A673 (cell line): ENCODE data around the gene PRRG1. TPM values are rescaled to one million over a fixed set of nuclear protein-coding genes. Genes with fewer than 3 reads are reported as not detected.

Experiments
- BruUV-seq: library from RNA; stranded (reverse); fragments of 400-500 nt; replicated peaks from 2 replicates; lab custom pipeline; 2021; lab: Mats Ljungman, UMichigan
- CTCF ChIA-PET: fragments of 300-600 bp; sonication (Branson Sonifier 250); formaldehyde crosslinking; loops from one replicate; lab custom pipeline; 2022; ENCODE audit warnings: antibody characterized with exemption; lab: Charles Lee
- POLR2A ChIA-PET: fragments of 300-600 bp; sonication (Branson Sonifier 250); formaldehyde crosslinking; loops from one replicate; lab custom pipeline; 2022; ENCODE audit warnings: antibody characterized with exemption; ENCODE audit not compliant: low non-redundant PET; lab: Charles Lee
- DNase-seq: peaks from one replicate; pipeline ENCODE4 v3.0.0-alpha.2; 2015; ENCODE audit warnings: low spot score
- H3K27ac ChIP-seq: fragments of 200-600 bp; sonication (generic); 2 replicates; pipeline ENCODE4 v1.5.1; 2016; ENCODE audit warnings: mixed run types, low read depth, mild to moderate bottlenecking, mixed read lengths, antibody characterized with exemption, low read length; ENCODE audit not compliant: poor library complexity, severe bottlenecking
- H3K27me3 ChIP-seq: fragments of 200-600 bp; sonication (generic); replicated peaks from 2 replicates; pipeline ENCODE4 v1.6.1; 2017; ENCODE audit warnings: mixed run types, low read depth, mild to moderate bottlenecking, mixed read lengths, antibody characterized with exemption, low read length; ENCODE audit not compliant: insufficient read depth, poor library complexity
- H3K36me3 ChIP-seq: fragments of 200-600 bp; sonication (generic); 2 replicates; pipeline ENCODE4 v1.6.1; 2016; ENCODE audit warnings: mixed run types, mild to moderate bottlenecking, mixed read lengths, antibody characterized with exemption, low read length; ENCODE audit not compliant: insufficient read depth, poor library complexity, severe bottlenecking
- H3K4me1 ChIP-seq: fragments of 200-600 bp; sonication (generic); 2 replicates; pipeline ENCODE4 v1.6.1; 2017; ENCODE audit warnings: mixed run types, mild to moderate bottlenecking, mixed read lengths, antibody characterized with exemption, low read length; ENCODE audit not compliant: insufficient read depth, poor library complexity, severe bottlenecking
- H3K4me3 ChIP-seq: fragments of 200-600 bp; sonication (generic); 2 replicates; pipeline ENCODE4 v1.5.1; 2016; ENCODE audit warnings: low read depth, mixed run types, mild to moderate bottlenecking, mixed read lengths, low read length; ENCODE audit not compliant: poor library complexity, severe bottlenecking
- H3K9me3 ChIP-seq: fragments of 200-600 bp; sonication (generic); 2 replicates; pipeline ENCODE4 v1.6.1; 2016; ENCODE audit warnings: mixed run types, low read depth, mild to moderate bottlenecking, mixed read lengths, antibody characterized with exemption, low read length; ENCODE audit not compliant: poor library complexity, severe bottlenecking
- CTCF ChIP-seq: fragments of 300-800, 200-600 bp; sonication (generic); conservative IDR thresholded peaks from 2 replicates; pipeline ENCODE4 v1.5.1; 2017; ENCODE audit warnings: low read depth, mild to moderate bottlenecking, antibody characterized with exemption, low read length, moderate library complexity, mixed read lengths
- EZH2 ChIP-seq: fragments of 200-600 bp; sonication (generic); IDR thresholded peaks from 2 replicates; pipeline ENCODE4 v1.6.1; 2017; ENCODE audit warnings: borderline replicate concordance, low read depth, mild to moderate bottlenecking, mixed read lengths, antibody characterized with exemption, low read length; ENCODE audit not compliant: poor library complexity, severe bottlenecking
- intact Hi-C: fragments of 100-400 bp; cut with micrococcal nuclease; formaldehyde crosslinking; loops from one replicate; pipeline ENCODE4 v1.10.0; 2022; ENCODE audit not compliant: unreplicated experiment
- total RNA-seq: library from RNA; stranded (reverse); gene quantifications from 2 replicates; pipeline ENCODE4 v1.2.3, GENCODE V29; 2021

The PRRG1 gene
- total RNA-seq, 1 experiment from 2014 or later, result 10.4 TPM

- no peak for TF ChIP-seq EZH2
- no peak for TF ChIP-seq CTCF
- ChIA-PET POLR2A (no interaction called here), CTCF (no interaction called here)
- no peaks in the 10 kb centered on the region for H3K27me3 ChIP-seq
- H3K36me3 ChIP-seq, result no peaks in the 10 kb centered on the region
- intact Hi-C loops, result no loop called here
- H3K27ac ChIP-seq, result no peak overlapping the region
- H3K4me1 ChIP-seq, result no peaks in the 10 kb centered on the region
- no peak overlapping the region for H3K4me3 ChIP-seq
- H3K9me3 ChIP-seq, result no peaks in the 10 kb centered on the region
- no TSS peak for BruUV-seq
- DNase-seq, result no peak
Observed at GRCh38 chrX:37405956-37406355, 56.8 kb downstream of the PRRG1 start.

GRCh38 chrX:37407736-37408135, 58.6 kb downstream of the PRRG1 start:
- Histone ChIP-seq H3K27me3 (no peaks in the 10 kb centered on the region), H3K27ac (no peak overlapping the region), H3K9me3 (no peaks in the 10 kb centered on the region), H3K36me3 (no peaks in the 10 kb centered on the region), H3K4me1 (no peaks in the 10 kb centered on the region), H3K4me3 (no peak overlapping the region)
- ChIA-PET POLR2A (no interaction called here), CTCF (no interaction called here)
- TF ChIP-seq EZH2, result no peak
- no peak for TF ChIP-seq CTCF
- BruUV-seq, result no TSS peak
- intact Hi-C loops, result no loop called here
- DNase-seq, result no peak

- no peak for TF ChIP-seq CTCF
- no peak for TF ChIP-seq EZH2
- CTCF ChIA-PET, result no interaction called here
- no peak overlapping the region for H3K27ac ChIP-seq
- DNase-seq, result no peak
- intact Hi-C loops, result no loop called here
- no peaks in the 10 kb centered on the region for H3K9me3 ChIP-seq
- no peaks in the 10 kb centered on the region for H3K4me1 ChIP-seq
- H3K36me3 ChIP-seq, result no peaks in the 10 kb centered on the region
- POLR2A ChIA-PET, result no interaction called here
- no peak overlapping the region for H3K4me3 ChIP-seq
- no TSS peak for BruUV-seq
- H3K27me3 ChIP-seq, result no peaks in the 10 kb centered on the region
Observed at GRCh38 chrX:37409278-37409677, 60.1 kb downstream of the PRRG1 start.
